CD4-positive, alpha-beta T cell treated with Interleukin-1 beta for 1 hour (primary cell): ENCODE results near the gene NOS1AP.
"Not testable (repeated sequence)": the region's sequence is repeated elsewhere in the genome, so short reads cannot be mapped to it uniquely, and the experiment has no call there.

Source experiments
- DNase-seq, 2 donors: peaks; one replicate each; pipeline ENCODE4 v3.0.0-alpha.2; 2020 to 2022

NOS1AP gene

GRCh38 chr1:162060314-162060713, 9.2 kb upstream of the NOS1AP start:
- DNase-seq: no peak

DNA sequence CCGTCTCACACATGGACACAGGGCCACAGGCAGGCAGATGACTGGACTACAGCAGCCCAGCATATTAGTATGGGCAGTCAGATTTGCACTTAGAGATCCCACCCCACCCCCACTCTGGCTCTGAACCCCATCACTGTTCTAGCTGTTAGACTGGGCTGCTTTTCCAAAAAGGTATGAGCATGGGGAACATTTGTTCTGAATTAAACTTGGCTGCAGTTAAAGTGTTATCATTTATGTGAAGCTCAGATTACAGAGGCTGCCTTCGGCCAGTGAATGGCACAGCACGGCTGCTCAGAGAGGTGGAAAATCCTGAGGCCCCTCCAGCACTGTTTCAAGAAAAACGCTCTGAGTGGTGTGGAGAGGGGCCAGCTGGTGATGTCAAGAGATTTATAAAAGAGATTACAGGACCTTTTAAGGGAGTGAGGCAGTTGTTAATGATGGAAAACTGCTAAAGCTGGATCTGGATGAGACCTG, 6.9 kb upstream of the NOS1AP start:
- no peak for DNase-seq

- no peak for DNase-seq
These were observed 4.5 kb upstream of the NOS1AP start for GRCh38 chr1:162065016-162065415.

GRCh38 chr1:162066836-162067235, 2.7 kb upstream of the NOS1AP start:
- DNase-seq: not testable (repeated sequence)

DNA sequence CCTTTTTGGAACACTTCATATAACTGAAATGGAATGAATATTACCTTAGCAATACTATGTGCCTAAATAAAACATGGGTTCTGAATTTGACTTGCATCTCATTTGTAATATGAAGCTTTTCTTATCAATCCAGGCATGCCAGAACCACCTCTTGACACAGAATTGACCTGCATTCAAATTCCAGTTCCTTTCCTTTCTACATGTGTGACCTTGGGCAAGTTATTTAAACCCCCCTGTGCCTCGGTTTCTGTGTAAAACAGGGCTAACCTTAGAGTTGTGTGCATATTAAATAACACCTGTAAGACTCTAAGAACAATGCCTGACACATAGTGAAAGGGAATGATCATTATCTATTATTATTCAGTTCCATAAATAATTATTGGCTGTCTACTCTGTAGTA, 2.0 kb upstream of the NOS1AP start:
- DNase-seq: no peak

- DNase-seq: no peak
These were observed 1.2 kb upstream of the NOS1AP start for GRCh38 chr1:162068301-162068700.

- DNase-seq: no peak
These were observed 730 bp downstream of the NOS1AP start for GRCh38 chr1:162070094-162070748.

DNA sequence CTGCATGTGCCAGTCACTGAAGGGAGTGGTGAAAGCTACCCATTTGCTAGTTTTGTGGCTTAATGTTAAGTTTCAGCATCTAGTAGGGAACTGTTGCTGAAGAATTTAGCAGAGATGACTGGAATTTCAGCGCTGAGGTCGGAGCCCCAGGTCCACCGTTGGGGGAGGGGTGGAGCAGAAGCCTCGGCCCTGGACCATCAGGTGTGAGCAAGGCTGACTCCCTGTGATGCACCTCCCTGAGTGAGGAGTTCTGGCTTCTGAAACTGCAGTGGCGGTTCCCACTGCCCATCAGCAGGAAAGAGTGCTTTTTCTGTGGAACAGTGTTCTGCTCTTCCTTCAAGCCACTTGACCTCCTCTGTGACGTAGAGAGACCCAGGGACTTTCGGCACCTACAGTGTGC, 1.3 kb downstream of the NOS1AP start:
- no peak for DNase-seq

DNA sequence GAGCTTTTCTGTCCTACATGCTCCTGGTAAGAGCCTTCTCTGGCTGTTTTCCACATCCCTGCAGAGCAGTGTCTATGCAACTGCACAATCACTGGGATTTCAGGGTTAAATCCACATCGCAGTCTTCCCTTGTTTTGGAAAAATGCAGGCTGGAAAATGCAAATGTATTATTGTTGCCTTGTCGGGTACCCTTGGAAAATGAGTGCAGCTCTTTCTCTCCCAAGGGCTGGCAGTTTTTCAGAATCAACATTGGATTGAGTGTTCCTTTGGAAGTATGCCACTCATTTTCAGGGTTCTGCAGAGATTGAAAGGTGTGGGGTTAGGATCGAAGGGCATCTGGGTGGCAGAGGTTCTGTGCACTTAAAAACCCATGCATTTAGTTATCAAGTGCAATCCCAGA, 3.2 kb downstream of the NOS1AP start:
- DNase-seq: no peak

GRCh38 chr1:162074276-162075005, 5.0 kb downstream of the NOS1AP start:
- no peak for DNase-seq

- no peak for DNase-seq
These were observed 6.4 kb downstream of the NOS1AP start for GRCh38 chr1:162075862-162076261.

DNA sequence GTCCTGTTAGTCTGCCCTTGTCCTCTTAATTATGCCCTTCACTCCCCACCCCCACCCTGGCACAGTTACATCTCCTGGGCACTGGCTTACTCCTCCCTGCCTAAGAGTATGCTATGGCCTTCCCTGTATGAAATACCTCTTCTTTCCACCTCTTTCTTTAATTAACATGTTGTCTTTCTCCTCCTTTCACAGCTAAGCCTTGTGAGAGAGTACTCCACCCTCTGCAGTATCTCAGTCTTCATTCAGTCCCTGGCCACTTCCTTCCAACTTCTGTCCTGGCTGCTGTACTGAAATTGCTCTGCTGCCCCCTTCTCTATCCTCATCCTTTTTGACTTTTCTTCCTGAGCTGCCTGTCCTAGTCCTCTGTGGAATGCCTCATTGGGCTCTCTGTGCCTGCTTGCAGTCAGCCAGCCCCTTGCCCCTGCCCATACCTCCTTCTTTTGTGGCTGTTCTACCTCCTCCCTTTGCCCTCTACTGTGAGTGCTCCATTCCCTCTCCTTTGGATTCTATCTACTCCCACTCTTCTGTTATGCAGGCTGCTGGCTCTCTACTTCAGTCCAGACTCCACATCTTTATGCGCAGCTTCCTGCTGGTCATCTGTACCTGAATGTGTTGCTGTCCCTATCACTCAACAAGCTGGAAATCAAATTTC, 8.3 kb downstream of the NOS1AP start:
- DNase-seq: no peak

- DNase-seq: no peak
These were observed 9.5 kb downstream of the NOS1AP start for GRCh38 chr1:162079030-162079429.

GRCh38 chr1:162080472-162081015, 11.1 kb downstream of the NOS1AP start:
- DNase-seq: no peak

DNA sequence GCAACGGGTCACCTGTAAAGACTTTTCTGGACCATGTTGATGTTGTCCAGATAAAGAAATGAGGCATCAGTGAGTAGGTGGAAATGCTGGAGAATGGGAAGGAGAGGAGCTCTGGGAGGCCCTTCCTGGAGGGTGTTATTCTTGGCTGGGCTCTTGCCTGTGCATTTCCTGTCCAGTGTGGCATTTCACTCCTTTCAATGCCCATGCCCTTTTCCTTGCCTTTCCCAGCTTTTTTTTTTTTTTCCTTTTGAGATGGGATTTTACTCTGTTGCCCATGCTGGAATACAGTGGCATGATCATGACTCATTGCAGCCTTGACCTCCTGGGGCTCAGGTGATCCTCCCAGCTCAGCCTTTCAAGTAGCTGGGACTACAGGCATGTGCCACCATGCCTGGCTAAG, 11.8 kb downstream of the NOS1AP start:
- DNase-seq: no peak

DNA sequence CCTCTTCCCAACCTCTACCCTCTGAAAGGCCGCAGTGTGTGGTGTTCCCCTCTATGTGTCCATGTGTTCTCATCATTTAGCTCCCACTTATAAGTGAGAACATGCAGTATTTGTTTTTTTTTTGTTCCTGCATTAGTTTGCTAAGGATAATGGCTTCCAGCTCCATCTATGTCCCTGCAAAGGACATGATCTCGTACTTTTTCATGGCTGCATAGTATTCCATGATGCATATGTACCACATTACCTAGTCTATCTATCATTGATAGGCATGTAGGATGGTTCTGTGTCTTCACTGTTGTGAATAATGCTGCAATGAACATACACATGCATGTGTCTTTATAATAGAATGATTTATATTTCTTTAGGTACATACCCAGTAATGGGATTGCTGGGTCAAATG, 12.6 kb downstream of the NOS1AP start:
- DNase-seq: not testable (repeated sequence)

DNA sequence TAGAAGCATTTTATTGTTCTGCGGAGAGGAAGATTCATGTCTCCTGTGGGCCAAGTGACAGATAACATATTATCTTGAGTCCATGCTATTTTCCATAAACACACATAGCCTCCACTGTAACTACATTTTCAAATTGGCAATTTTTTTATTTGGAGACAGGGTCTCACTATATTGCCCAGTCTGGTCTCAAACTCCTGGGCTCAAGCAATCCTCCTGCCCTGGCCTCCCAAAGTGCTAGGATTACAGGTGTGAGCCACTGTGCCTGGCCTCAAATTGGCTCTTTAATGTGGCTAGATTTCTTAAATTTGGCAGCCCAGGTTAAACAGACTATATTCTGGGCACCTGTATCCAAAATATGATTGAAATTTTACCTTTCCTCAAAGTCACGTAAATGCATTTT, 13.8 kb downstream of the NOS1AP start:
- no peak for DNase-seq

- no peak for DNase-seq
These were observed 16.5 kb downstream of the NOS1AP start for GRCh38 chr1:162085991-162086390.

- DNase-seq: no peak
These were observed 17.6 kb downstream of the NOS1AP start for GRCh38 chr1:162087111-162087510.

GRCh38 chr1:162087574-162087973, 18.1 kb downstream of the NOS1AP start:
- DNase-seq: no peak

DNA sequence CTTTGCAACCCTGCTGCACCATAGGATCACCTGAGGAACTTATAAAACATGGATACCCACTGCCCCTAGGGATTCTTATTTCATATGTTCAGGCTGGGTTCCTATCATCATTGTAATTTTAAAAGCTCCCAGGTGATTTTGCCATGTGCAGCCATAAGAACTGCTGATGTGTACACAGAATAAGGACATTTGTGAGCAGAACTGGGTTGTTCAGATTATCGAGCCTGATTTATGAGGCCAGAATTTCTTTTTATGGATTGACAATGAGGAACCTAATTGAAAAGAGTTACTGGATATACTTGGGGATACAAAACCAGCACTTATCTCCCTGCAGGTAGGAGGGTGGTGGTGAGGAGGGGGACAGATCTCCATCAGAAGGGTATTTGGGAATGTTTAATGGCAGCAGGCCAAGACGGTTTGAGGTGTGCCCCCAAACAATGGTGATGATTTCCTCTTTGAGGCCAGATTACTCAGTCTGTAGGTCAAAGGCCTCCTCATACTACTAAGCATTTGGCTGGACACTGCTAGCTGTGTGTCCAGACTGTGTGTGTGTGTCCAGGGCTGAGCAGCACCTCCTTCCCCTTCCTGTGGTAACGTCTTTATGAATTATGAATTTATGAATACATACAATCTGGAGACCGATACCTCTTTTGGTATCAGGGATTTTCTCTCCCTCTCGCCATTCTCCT, 18.9 kb downstream of the NOS1AP start:
- DNase-seq: no peak

GRCh38 chr1:162089748-162090147, 20.3 kb downstream of the NOS1AP start:
- no peak for DNase-seq

DNA sequence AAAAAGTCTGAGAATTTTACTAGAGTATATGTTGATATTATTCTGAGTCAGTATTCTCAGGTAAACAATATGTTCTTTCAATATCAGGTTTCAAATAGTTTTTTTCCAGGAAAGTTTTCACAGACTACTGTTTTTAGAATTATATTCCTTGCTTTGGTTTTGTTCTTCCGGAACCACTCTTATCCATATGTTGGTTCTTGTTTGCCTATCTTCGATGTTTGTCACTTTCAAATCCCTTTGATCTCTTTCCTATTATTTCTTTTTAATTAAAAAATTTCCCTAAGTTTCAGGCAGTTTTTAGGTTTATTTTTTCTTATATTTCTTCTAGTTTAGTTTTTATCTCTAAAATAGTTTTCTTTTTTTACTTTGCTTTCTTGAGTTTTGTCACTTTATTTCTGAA, 20.9 kb downstream of the NOS1AP start:
- no peak for DNase-seq
